Measurements from ENCODE around the gene MYH7. TPM values are rescaled to one million over a fixed set of nuclear protein-coding genes. Genes with fewer than 3 reads are reported as not detected.
A peak's percentile ranks its signal among the peaks of the same experiment; 100 is the strongest.
"Not testable (repeated sequence)": the region's sequence is repeated elsewhere in the genome, so short reads cannot be mapped to it uniquely, and the experiment has no call there.

MYH7 gene
- total and polyA plus RNA-seq, 8 donors, result 0.19 to 6.3 (median 0.40) TPM

DNA sequence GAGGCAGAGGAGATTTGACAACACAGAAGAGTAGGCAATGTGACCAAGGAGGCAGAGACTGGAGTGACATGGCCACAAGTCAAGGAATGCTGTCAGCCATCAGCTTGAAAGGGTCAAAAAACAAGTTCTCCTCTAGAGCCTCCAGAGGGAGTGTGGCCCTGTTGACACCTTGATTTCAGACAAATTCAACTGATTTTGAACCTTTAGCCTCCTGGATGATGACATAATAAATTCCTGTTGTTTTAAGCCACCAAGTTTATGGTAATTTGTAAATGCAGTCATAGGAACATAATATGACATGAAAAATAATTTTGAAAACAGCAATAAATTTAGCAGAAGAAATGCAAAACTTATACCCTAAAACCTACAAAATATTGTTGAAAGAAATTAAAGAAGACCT, 25.5 kb upstream of the MYH7 start:
- H3K9me3 ChIP-seq, result no peaks in the 10 kb centered on the region
- H3K27me3 ChIP-seq, result no peaks in the 10 kb centered on the region
- no peak for TF ChIP-seq CTCF (IDR thresholded peaks at IDR 0.05)
- no peak overlapping the region for H3K27ac ChIP-seq
- intact Hi-C loops (cut with DNase I), result no loop called here
- H3K4me1 ChIP-seq, result no peaks in the 10 kb centered on the region
- DNase-seq (no peak), FAIRE-seq (no peak), ATAC-seq (no peak)
- H3K36me3 ChIP-seq, result no peaks in the 10 kb centered on the region
- H3K4me3 ChIP-seq, result no peak overlapping the region

- Histone ChIP-seq H3K36me3 (no peaks in the 10 kb centered on the region), H3K27me3 (no peaks in the 10 kb centered on the region), H3K4me1 (no peaks in the 10 kb centered on the region), H3K9me3 (no peaks in the 10 kb centered on the region), H3K27ac (no peak overlapping the region), H3K4me3 (no peak overlapping the region)
- no peak for FAIRE-seq
- TF ChIP-seq CTCF (IDR thresholded peaks at IDR 0.05), result no peak
- intact Hi-C loops (cut with DNase I), result no loop called here
- ATAC-seq, result peak in 2 of 4 donors; percentile 56 to 58
- 61 to 72% methylated on average over 5 of the region's 5 CpGs for WGBS, 2 donors
- no peak for DNase-seq
These were observed 22.4 kb upstream of the MYH7 start for GRCh38 chr14:23457587-23458445.

DNA sequence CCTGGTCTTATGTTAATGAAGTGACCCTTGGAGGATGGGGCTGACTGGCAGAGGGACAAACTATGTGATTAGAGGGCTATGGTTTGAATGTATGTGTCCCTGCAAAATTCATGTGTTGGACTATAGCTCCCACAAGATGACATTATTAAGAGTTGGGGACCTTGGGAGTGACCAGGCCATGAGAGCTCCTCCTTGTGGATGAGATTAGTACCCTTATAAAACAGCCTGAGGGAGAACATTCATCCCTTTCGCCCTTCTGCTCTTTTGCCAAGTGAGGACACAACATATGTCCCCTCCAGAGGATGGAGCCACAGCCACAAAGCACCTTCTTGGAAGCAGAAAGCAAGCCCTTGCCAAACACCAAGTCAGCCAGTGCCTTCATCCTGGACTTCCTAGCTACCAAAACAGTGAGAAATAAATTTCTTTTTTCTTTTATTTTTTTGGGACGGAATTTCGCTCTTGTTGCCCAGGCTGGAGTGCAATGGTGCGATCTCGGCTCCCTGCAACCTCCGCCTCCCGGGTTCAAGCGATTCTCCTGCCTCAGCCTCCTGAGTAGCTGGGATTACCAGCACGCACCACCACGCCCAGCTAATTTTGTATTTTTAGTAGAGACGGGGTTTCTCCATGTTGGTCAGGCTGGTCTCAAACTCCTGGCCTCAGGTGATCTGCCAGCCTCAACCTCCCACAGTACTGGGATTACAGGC, 21.6 kb upstream of the MYH7 start:
- H3K4me1 ChIP-seq; intact Hi-C loops (cut with DNase I); H3K4me3 ChIP-seq; H3K27me3 ChIP-seq; FAIRE-seq; H3K36me3 ChIP-seq; H3K9me3 ChIP-seq; DNase-seq; H3K27ac ChIP-seq: not testable (repeated sequence)
- peak in 2 of 4 donors; percentile 44 to 62 for ATAC-seq
- 69 to 73% methylated on average over 11 of the region's 11 CpGs for WGBS, 2 donors

- 45 to 50% methylated on average over 1 of the region's 1 CpG for WGBS, 2 donors
- DNase-seq (no peak), FAIRE-seq (no peak), ATAC-seq (no peak)
- Histone ChIP-seq H3K4me1 (no peaks in the 10 kb centered on the region), H3K4me3 (no peak overlapping the region), H3K27ac (no peak overlapping the region), H3K27me3 (no peaks in the 10 kb centered on the region), H3K36me3 (no peaks in the 10 kb centered on the region), H3K9me3 (no peaks in the 10 kb centered on the region)
- intact Hi-C loops (cut with DNase I), result no loop called here
- no peak for TF ChIP-seq CTCF (IDR thresholded peaks at IDR 0.05)
These were observed 19.0 kb upstream of the MYH7 start for GRCh38 chr14:23454445-23454856.

DNA sequence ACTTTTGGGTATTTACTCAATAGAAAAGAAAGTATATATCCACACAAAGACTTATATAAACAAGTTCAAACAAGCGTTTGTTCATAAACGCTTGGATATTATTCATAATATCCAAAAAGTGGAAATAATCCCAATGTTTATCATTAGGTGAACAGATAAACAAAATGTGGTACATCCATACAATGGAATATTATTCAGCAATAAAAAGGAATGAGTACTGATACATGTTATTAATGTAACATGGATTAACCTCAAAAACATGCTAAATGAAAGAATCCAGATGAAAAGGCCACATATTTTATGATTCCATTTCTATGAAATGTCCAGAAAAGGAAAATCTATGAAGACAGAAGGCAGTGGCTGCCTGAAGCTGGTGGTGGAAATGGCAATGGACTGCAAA, 16.8 kb upstream of the MYH7 start:
- no peaks in the 10 kb centered on the region for H3K36me3 ChIP-seq
- no peak for DNase-seq
- no peak for FAIRE-seq
- H3K27me3 ChIP-seq, result no peaks in the 10 kb centered on the region
- H3K9me3 ChIP-seq, result no peaks in the 10 kb centered on the region
- ATAC-seq, result no peak
- peaks cover 4 to 9% (median 6%) of the 10 kb centered on the region in 3 donors for H3K4me1 ChIP-seq
- WGBS, 2 donors, result 85 to 89% methylated on average over 2 of the region's 2 CpGs
- no peak overlapping the region for H3K27ac ChIP-seq
- no peak overlapping the region for H3K4me3 ChIP-seq
- no peak for TF ChIP-seq CTCF (IDR thresholded peaks at IDR 0.05)
- intact Hi-C loops (cut with DNase I), result no loop called here
